Thymus (tissue), 11 donors: ENCODE data around the gene RAB6B. TPM values are rescaled to one million over a fixed set of nuclear protein-coding genes. Genes with fewer than 3 reads are reported as not detected.

Experiments
- DNase-seq, 9 donors: peaks; one replicate each; pipeline ENCODE4 v3.0.0-alpha.2; 2013; ENCODE audit warnings: low spot score in 9 of 9, low read depth in 6 of 9, missing footprints in 1 of 9
- H3K27ac ChIP-seq, 2 donors: one replicate each; pipeline ENCODE4 v1.5.1; 2013; ENCODE audit warnings: control low read depth in 1 of 2, low read depth in 1 of 2, low read length in 1 of 2, mild to moderate bottlenecking in 1 of 2, moderate library complexity in 1 of 2
- H3K27me3 ChIP-seq, 2 donors: one replicate each; pipeline ENCODE4 v1.5.1; 2013; ENCODE audit warnings: low read length in 1 of 2; ENCODE audit not compliant: control insufficient read depth in 2 of 2, insufficient read depth in 1 of 2
- H3K36me3 ChIP-seq, 2 donors: one replicate each; pipeline ENCODE4 v1.5.1; 2013; ENCODE audit warnings: low read length in 1 of 2, mild to moderate bottlenecking in 1 of 2, moderate library complexity in 1 of 2; ENCODE audit not compliant: control insufficient read depth in 2 of 2, insufficient read depth in 2 of 2
- H3K4me1 ChIP-seq, 2 donors: one replicate each; pipeline ENCODE4 v1.5.1; 2013; ENCODE audit warnings: low read length in 2 of 2; ENCODE audit not compliant: control insufficient read depth in 2 of 2, insufficient read depth in 2 of 2
- H3K4me3 ChIP-seq, 2 donors: one replicate each; pipeline ENCODE4 v1.5.1; 2013; ENCODE audit warnings: low read length in 2 of 2, control low read depth in 1 of 2, mild to moderate bottlenecking in 1 of 2
- H3K9me3 ChIP-seq, 2 donors: one replicate each; pipeline ENCODE4 v1.5.1; 2013; ENCODE audit warnings: low read length in 1 of 2, mild to moderate bottlenecking in 1 of 2; ENCODE audit not compliant: control insufficient read depth in 2 of 2, insufficient read depth in 1 of 2
- WGBS: extraction: QIAGEN DNeasy Blood & Tissue Kit; methylation state at CpG from one replicate; pipeline ENCODE4 v1.1.7; 2013; 5-methylcytosine and 5-hydroxymethylcytosine counted together
- polyA plus RNA-seq: library from polyadenylated mRNA; stranded (reverse); fragments of 200-250 nt; gene quantifications from one replicate; pipeline ENCODE4 v1.2.3, GENCODE V29; 2013
- total RNA-seq: library from RNA; stranded (reverse); fragments of 120-200 nt; gene quantifications from one replicate; pipeline ENCODE4 v1.2.4, GENCODE V29; 2013
- donor health status: healthy.

RAB6B gene
- total and polyA plus RNA-seq, 2 donors = 0.24 to 2.1 TPM

DNA sequence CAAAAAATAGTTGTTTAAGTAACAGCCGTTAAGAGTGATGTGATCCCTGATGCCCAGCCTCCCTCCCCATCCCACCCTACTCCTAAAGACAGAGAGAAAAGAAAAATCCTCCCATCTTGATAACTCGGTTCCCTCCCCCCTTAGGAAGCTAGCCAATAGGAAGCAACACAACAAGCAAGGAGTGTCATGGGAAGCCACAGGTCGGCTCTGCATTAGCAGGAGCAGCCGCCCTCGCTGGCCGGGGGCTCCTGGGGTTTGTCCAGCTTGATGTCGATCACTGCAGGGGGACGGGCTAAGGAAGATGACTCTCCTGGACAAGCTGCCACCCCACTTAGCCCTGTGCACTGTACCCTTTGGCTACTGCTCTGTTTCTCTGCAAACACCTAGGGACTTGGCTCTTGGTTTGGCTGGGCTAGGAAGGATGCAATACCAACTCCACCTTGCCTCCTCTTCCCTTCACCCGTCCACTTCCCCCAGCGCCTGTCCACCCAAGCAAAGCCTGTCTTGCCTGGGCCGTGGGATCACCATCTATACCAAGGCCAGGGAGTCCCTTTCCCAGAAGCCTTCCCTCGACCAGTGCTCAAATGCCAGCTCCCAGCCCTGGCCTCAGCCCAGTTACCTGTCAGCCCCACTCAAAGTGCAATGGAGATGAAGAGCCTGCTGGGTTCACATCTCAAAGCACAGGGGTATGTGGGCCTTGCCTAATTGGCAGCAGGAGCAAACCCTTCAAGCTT is 66.9 kb downstream of the RAB6B start:
- Histone ChIP-seq H3K27me3 (no peaks in the 10 kb centered on the region), H3K4me3 (no peak overlapping the region), H3K4me1 (no peaks in the 10 kb centered on the region), H3K36me3 (peaks cover 0 to 2% of the 10 kb centered on the region in 2 donors), H3K9me3 (no peaks in the 10 kb centered on the region), H3K27ac (no peak overlapping the region)
- 94% methylated on average over 12 of the region's 12 CpGs for WGBS
- no peak for DNase-seq

GRCh38 chr3:133827684-133828083 is 68.0 kb downstream of the RAB6B start:
- Histone ChIP-seq H3K27ac (no peak overlapping the region), H3K36me3 (peaks cover 5 to 6% of the 10 kb centered on the region in 2 donors), H3K4me1 (no peaks in the 10 kb centered on the region), H3K27me3 (no peaks in the 10 kb centered on the region), H3K9me3 (no peaks in the 10 kb centered on the region), H3K4me3 (no peak overlapping the region)
- 94% methylated on average over 4 of the region's 4 CpGs for WGBS
- no peak for DNase-seq

GRCh38 chr3:133827136-133827535 is 68.5 kb downstream of the RAB6B start:
- no peak overlapping the region for H3K27ac ChIP-seq
- H3K36me3 ChIP-seq = peaks cover 7 to 10% of the 10 kb centered on the region in 2 donors
- H3K27me3 ChIP-seq = no peaks in the 10 kb centered on the region
- H3K4me1 ChIP-seq = no peaks in the 10 kb centered on the region
- H3K9me3 ChIP-seq = no peaks in the 10 kb centered on the region
- WGBS = 84% methylated on average over 1 of the region's 1 CpG
- no peak for DNase-seq
- H3K4me3 ChIP-seq = no peak overlapping the region

DNA sequence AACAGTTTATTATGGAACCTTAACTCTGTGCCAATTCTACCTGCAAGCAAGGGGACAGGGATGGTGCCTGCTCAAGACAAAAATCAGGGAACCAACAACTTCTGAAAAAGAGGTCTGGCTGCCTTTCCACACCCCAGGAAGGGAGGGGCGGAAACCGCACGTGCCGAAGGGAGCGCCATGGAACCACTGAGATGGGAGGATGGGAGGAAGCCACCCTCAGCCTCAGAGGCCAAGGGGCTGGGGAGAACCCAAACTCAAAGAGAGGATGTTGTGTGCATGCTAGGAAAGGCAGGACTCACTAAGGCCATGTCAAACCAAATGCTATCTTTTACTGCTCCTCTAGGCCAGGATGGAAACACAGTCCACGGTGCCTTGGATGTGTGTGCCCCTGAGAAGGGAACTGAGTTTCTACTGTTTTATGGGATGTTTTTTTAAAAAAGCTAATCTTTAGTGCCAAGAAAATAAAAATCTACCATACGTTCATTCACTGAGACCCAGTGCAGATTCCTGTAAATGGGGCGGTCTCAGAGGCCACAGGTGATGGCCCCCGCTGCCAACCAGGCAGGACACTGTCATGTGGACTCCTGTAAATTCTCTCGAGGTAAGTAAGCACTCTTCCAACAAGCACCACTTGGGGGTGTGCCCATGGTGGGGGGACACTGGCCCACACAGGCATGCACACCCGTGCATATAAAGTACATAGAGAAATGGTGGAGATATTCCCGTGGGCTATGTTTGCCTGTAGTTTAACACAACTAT is 69.5 kb downstream of the RAB6B start:
- H3K9me3 ChIP-seq = no peaks in the 10 kb centered on the region
- H3K27me3 ChIP-seq = no peaks in the 10 kb centered on the region
- H3K4me3 ChIP-seq = no peak overlapping the region
- no peak for DNase-seq
- peaks cover 7 to 20% of the 10 kb centered on the region in 2 donors for H3K36me3 ChIP-seq
- H3K27ac ChIP-seq = no peak overlapping the region
- 96% methylated on average over 12 of the region's 12 CpGs for WGBS
- H3K4me1 ChIP-seq = no peaks in the 10 kb centered on the region

- Histone ChIP-seq H3K9me3 (no peaks in the 10 kb centered on the region), H3K27ac (no peak overlapping the region), H3K36me3 (peaks cover 15 to 31% of the 10 kb centered on the region in 2 donors), H3K27me3 (no peaks in the 10 kb centered on the region), H3K4me3 (no peak overlapping the region), H3K4me1 (no peaks in the 10 kb centered on the region)
- no peak for DNase-seq
- 92% methylated on average over 8 of the region's 8 CpGs for WGBS
Measured at GRCh38 chr3:133824961-133825485, 70.7 kb downstream of the RAB6B start.

DNA sequence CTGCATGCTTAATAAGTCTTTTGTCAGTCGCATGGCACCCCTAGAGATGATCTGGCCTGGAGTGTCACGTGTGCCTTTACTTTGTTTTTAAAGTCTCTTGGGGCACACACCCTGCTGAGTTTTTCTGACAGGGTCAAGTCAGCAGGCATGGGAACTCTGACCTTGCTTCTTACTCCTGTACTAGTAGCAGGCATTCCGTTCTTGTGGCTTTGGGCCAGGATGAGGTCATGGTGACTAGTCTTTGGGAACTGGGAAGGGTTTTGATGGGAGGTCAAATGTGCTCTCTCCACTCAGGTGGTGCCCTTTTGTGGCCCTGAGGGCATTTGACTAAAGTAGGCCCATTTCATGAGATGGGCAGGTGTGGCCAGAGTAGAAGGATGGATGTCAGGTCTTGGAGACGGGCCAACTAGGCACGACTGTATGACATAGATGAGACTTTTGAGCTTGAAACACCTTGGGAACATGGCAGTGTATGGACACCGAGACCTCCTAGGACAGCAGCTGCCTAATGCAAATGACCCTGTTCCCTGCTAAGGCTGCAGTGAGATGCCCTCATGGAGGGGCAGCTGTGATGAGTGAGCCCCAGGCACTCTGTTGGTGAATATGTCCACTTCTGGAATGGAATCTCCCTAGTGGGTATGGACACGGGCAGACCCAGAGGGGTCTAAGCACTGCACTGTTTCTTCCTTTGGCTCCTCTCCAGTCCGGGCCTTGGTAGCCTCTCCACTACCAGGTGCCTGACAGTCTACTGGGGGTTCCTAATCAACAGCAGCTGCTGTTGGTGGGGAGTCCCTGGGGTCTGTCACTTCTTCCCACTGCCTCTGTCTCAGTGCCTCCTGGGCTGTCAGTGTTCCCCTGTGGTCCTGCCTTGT is 73.7 kb downstream of the RAB6B start:
- H3K36me3 ChIP-seq = peaks cover 23 to 46% of the 10 kb centered on the region in 2 donors

GRCh38 chr3:133820889-133821675 is 74.6 kb downstream of the RAB6B start:
- Histone ChIP-seq H3K27me3 (no peaks in the 10 kb centered on the region), H3K27ac (no peak overlapping the region), H3K9me3 (no peaks in the 10 kb centered on the region), H3K36me3 (peaks cover 23 to 50% of the 10 kb centered on the region in 2 donors), H3K4me1 (no peaks in the 10 kb centered on the region), H3K4me3 (no peak overlapping the region)
- 96% methylated on average over 3 of the region's 3 CpGs for whole genome bisulfite sequencing
- DNase-seq = no peak

More for the DNA sequence above, 73.7 kb downstream of the RAB6B start:
- 95% methylated on average over 8 of the region's 8 CpGs for WGBS
- DNase-seq = no peak
- H3K4me1 ChIP-seq = no peaks in the 10 kb centered on the region
- H3K27ac ChIP-seq = no peak overlapping the region
- no peaks in the 10 kb centered on the region for H3K9me3 ChIP-seq
- no peaks in the 10 kb centered on the region for H3K27me3 ChIP-seq
- H3K4me3 ChIP-seq = no peak overlapping the region

GRCh38 chr3:133820129-133820528 is 75.6 kb downstream of the RAB6B start:
- Histone ChIP-seq H3K36me3 (peaks cover 23 to 55% of the 10 kb centered on the region in 2 donors), H3K9me3 (no peaks in the 10 kb centered on the region), H3K27me3 (no peaks in the 10 kb centered on the region), H3K4me1 (no peaks in the 10 kb centered on the region), H3K27ac (no peak overlapping the region), H3K4me3 (no peak overlapping the region)
- no peak for DNase-seq
- 94% methylated on average over 4 of the region's 4 CpGs for WGBS
